GM06990 (cell line): ENCODE data around the gene DPAGT1.

ENCODE experiments used
- DNase-seq: peaks from one replicate; pipeline ENCODE4 v3.0.0-alpha.2; 2011; ENCODE audit not compliant: insufficient read length; ENCODE audit errors: extremely low read depth
- H3K27me3 ChIP-seq: replicated peaks from 2 replicates; pipeline ENCODE4 v1.6.0; 2011; ENCODE audit warnings: low read length; ENCODE audit not compliant: control insufficient read depth, insufficient read depth
- H3K36me3 ChIP-seq: 2 replicates; pipeline ENCODE4 v1.5.1; 2011; ENCODE audit warnings: low read length; ENCODE audit not compliant: control insufficient read depth, insufficient read depth
- H3K4me3 ChIP-seq: replicated peaks from 2 replicates; pipeline ENCODE4 v1.5.1; 2011; ENCODE audit warnings: low read depth, mild to moderate bottlenecking, control low read depth, low read length
- TF ChIP-seq, protein P1 (sequence below): IDR thresholded peaks from 2 replicates; pipeline ENCODE4 v1.5.1; 2011; ENCODE audit warnings: low read length, control low read depth, mild to moderate bottlenecking, inconsistent platforms; ENCODE audit not compliant: insufficient read depth, poor library complexity, severe bottlenecking

The DPAGT1 gene

GRCh38 chr11:119118227-119118626 lies 16.6 kb upstream of the DPAGT1 start:
- no peak for DNase-seq
- TF ChIP-seq, protein P1, sequence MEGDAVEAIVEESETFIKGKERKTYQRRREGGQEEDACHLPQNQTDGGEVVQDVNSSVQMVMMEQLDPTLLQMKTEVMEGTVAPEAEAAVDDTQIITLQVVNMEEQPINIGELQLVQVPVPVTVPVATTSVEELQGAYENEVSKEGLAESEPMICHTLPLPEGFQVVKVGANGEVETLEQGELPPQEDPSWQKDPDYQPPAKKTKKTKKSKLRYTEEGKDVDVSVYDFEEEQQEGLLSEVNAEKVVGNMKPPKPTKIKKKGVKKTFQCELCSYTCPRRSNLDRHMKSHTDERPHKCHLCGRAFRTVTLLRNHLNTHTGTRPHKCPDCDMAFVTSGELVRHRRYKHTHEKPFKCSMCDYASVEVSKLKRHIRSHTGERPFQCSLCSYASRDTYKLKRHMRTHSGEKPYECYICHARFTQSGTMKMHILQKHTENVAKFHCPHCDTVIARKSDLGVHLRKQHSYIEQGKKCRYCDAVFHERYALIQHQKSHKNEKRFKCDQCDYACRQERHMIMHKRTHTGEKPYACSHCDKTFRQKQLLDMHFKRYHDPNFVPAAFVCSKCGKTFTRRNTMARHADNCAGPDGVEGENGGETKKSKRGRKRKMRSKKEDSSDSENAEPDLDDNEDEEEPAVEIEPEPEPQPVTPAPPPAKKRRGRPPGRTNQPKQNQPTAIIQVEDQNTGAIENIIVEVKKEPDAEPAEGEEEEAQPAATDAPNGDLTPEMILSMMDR: no peak
- Histone ChIP-seq H3K27me3 (no peaks in the 10 kb centered on the region), H3K36me3 (peaks cover 16% of the 10 kb centered on the region), H3K4me3 (no peak overlapping the region)

DNA sequence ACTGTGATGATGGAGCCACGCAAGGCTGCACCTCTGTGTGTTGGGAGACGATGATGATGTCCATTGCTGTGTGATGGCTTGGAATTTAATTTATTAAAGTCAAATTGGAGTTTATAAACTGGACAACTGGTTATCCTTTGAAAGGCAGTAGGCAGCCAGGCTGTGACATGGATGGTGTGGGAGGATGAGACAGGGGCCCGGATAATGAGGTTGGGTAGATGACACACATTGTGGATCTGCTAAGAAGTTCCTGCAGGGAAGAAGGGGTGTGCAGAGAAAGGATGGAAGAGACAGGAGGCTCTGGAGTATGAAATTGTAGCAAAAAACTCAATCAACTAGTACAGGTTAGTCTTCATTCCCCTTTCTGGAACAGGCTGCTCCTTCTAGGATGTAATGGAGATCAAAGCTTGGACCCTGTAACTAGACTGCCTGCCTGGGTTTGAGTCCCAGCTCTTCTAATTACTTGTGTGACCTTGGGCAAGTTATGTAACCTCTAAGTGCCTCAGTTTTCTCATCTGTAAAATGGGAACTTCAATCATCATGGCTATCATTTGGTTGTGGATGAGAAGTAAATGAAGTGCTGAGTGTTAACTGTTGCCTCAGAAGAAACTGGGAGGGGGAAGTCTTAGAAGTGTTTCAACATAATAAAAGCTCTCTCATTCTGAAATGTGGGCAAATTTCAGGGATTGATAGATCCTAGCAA lies 15.5 kb upstream of the DPAGT1 start:
- Histone ChIP-seq H3K4me3 (no peak overlapping the region), H3K36me3 (peaks cover 23% of the 10 kb centered on the region), H3K27me3 (no peaks in the 10 kb centered on the region)
- DNase-seq: no peak
- TF ChIP-seq, protein P1: no peak

- no peak for DNase-seq
- no peak overlapping the region for H3K4me3 ChIP-seq
- TF ChIP-seq, protein P1: no peak
- H3K36me3 ChIP-seq: peaks cover 27% of the 10 kb centered on the region
- H3K27me3 ChIP-seq: no peaks in the 10 kb centered on the region
Measured at GRCh38 chr11:119116601-119117000, 14.9 kb upstream of the DPAGT1 start.

DNA sequence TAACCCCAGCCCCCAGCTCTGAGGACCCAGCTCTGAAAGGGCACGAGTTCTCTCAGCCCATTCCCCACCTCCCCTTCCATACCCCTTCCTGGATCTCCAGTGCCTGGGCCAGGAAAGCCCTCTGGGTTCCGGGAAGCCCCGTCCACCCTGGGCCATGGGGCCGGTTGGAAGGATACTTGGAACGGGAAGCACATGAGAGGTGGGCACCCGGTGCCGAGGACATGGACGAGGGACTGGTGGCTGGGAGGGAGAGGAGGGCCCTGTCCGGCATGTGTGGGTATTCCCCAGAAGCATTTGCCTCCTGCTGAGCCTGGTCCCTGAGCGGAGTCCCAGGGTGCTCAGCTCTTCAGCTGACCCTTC lies 14.6 kb upstream of the DPAGT1 start:
- TF ChIP-seq, protein P1: no peak
- no peak overlapping the region for H3K4me3 ChIP-seq
- peaks cover 30% of the 10 kb centered on the region for H3K36me3 ChIP-seq
- no peaks in the 10 kb centered on the region for H3K27me3 ChIP-seq
- no peak for DNase-seq

- DNase-seq: no peak
- Histone ChIP-seq H3K4me3 (no peak overlapping the region), H3K27me3 (no peaks in the 10 kb centered on the region), H3K36me3 (peaks cover 35% of the 10 kb centered on the region)
- TF ChIP-seq, protein P1: no peak
Measured at GRCh38 chr11:119115484-119116234, 14.0 kb upstream of the DPAGT1 start.
